Adrenal gland (tissue), 5 donors: Measurements from ENCODE around the gene HDAC4.

Source experiments
- CTCF ChIP-seq, 6 experiments: fragments of 450-650 bp in 4 of 6; fragments of 200-600 bp in 2 of 6; sonication (generic) in 1 of 6; IDR thresholded peaks; 1 replicate in 5 of 6; 2 replicates in 1 of 6; pipeline versions ENCODE4 v1.5.1 to v1.8.0; 2016 to 2021; ENCODE audit warnings: antibody characterized with exemption in 6 of 6, mild to moderate bottlenecking in 2 of 6, moderate library complexity in 1 of 6
- POLR2A ChIP-seq, 2 donors: fragments of 450-650 bp; IDR thresholded peaks; one replicate each; pipeline ENCODE4 v1.6.1; 2017; ENCODE audit warnings: antibody characterized with exemption in 2 of 2, mild to moderate bottlenecking in 2 of 2, moderate library complexity in 1 of 2
- donor health status: DM: no; HTN: no; CAD: no.

- TF ChIP-seq CTCF (IDR thresholded peaks at IDR 0.05) (no peak), POLR2A (IDR thresholded peaks at IDR 0.05) (no peak)
Measured at GRCh38 chr2:239148495-239149200, 252.2 kb downstream of the HDAC4 start.
